Ishikawa (cell line): ENCODE results near the gene OR56A1.

Experiments
- CEBPB ChIP-seq: IDR thresholded peaks from 2 replicates; pipeline ENCODE4 v1.6.1; 2012
- CREB1 ChIP-seq: IDR thresholded peaks from 2 replicates; pipeline ENCODE4 v1.6.1; 2012; ENCODE audit warnings: low read depth
- EGR1 ChIP-seq: IDR thresholded peaks from 2 replicates; pipeline ENCODE4 v1.6.1; 2012
- EP300 ChIP-seq: IDR thresholded peaks from 2 replicates; pipeline ENCODE4 v1.6.1; 2012; ENCODE audit warnings: borderline replicate concordance
- FOXM1 ChIP-seq: IDR thresholded peaks from 2 replicates; pipeline ENCODE4 v1.6.1; 2012; ENCODE audit warnings: low read depth, borderline replicate concordance
- NFIC ChIP-seq: IDR thresholded peaks from 2 replicates; pipeline ENCODE4 v1.6.1; 2012
- RAD21 ChIP-seq: IDR thresholded peaks from 2 replicates; pipeline ENCODE4 v1.6.1; 2012; ENCODE audit warnings: low read depth
- TAF1 ChIP-seq: IDR thresholded peaks from 2 replicates; pipeline ENCODE4 v1.6.1; 2012; ENCODE audit warnings: low read depth, mild to moderate bottlenecking
- TCF12 ChIP-seq: IDR thresholded peaks from 2 replicates; pipeline ENCODE4 v1.6.1; 2012; ENCODE audit warnings: low read depth
- TEAD4 ChIP-seq: IDR thresholded peaks from 2 replicates; pipeline ENCODE4 v1.6.1; 2012
- YY1 ChIP-seq: IDR thresholded peaks from 2 replicates; pipeline ENCODE4 v1.6.1; 2012; ENCODE audit warnings: low read depth
- ZBTB7A ChIP-seq: IDR thresholded peaks from 2 replicates; pipeline ENCODE4 v1.6.1; 2012; ENCODE audit warnings: low read depth
- TF ChIP-seq, protein P1 (sequence below): IDR thresholded peaks from 2 replicates; pipeline ENCODE4 v1.6.1; 2012; ENCODE audit warnings: low read depth, mild to moderate bottlenecking
- TF ChIP-seq, protein P2 (sequence below): IDR thresholded peaks from 2 replicates; pipeline ENCODE4 v1.6.1; 2012
- TF ChIP-seq, protein P3 (sequence below): IDR thresholded peaks from 2 replicates; pipeline ENCODE4 v1.6.1; 2012

Gene OR56A1

DNA sequence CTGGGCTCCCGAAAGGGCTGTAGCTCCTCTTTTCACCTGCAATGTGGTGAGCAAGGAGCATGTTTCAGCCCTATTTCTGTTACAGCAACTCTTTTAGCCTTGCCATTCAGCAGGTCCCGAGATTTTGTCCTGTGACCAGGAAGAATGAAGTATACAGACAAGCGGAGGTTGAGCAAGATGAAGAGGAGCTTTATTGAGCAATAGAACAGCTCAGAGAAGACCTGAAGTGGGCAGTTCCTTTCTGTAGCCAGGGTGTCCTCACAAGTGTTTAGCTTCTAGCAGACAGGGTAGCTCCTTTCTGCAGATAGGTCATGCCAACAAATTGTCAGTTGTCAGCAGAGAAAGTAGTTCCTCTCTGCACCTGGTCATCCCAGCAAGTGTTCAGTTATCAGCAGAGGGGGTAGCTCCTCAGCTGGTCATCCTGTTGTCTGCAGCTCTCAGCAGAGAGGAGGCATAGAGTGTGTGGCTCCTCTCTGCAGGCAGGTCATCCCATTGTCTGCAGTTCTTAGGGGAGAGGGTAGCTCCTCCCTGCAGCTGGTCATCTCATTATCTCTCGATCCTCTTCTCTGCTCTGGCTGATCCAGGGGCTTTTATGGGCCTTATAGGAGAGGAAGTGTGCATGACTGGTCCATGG lies 18.4 kb downstream of the OR56A1 start:
- TF ChIP-seq EGR1 (no peak), CREB1 (no peak), EP300 (no peak), YY1 (no peak), CEBPB (no peak), ZBTB7A (no peak), TAF1 (no peak), TEAD4 (no peak), TCF12 (no peak), RAD21 (no peak), FOXM1 (no peak), NFIC (no peak)
- TF ChIP-seq, protein P1, sequence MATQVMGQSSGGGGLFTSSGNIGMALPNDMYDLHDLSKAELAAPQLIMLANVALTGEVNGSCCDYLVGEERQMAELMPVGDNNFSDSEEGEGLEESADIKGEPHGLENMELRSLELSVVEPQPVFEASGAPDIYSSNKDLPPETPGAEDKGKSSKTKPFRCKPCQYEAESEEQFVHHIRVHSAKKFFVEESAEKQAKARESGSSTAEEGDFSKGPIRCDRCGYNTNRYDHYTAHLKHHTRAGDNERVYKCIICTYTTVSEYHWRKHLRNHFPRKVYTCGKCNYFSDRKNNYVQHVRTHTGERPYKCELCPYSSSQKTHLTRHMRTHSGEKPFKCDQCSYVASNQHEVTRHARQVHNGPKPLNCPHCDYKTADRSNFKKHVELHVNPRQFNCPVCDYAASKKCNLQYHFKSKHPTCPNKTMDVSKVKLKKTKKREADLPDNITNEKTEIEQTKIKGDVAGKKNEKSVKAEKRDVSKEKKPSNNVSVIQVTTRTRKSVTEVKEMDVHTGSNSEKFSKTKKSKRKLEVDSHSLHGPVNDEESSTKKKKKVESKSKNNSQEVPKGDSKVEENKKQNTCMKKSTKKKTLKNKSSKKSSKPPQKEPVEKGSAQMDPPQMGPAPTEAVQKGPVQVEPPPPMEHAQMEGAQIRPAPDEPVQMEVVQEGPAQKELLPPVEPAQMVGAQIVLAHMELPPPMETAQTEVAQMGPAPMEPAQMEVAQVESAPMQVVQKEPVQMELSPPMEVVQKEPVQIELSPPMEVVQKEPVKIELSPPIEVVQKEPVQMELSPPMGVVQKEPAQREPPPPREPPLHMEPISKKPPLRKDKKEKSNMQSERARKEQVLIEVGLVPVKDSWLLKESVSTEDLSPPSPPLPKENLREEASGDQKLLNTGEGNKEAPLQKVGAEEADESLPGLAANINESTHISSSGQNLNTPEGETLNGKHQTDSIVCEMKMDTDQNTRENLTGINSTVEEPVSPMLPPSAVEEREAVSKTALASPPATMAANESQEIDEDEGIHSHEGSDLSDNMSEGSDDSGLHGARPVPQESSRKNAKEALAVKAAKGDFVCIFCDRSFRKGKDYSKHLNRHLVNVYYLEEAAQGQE: no peak
- TF ChIP-seq, protein P2, sequence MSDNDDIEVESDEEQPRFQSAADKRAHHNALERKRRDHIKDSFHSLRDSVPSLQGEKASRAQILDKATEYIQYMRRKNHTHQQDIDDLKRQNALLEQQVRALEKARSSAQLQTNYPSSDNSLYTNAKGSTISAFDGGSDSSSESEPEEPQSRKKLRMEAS: no peak
- TF ChIP-seq, protein P3, sequence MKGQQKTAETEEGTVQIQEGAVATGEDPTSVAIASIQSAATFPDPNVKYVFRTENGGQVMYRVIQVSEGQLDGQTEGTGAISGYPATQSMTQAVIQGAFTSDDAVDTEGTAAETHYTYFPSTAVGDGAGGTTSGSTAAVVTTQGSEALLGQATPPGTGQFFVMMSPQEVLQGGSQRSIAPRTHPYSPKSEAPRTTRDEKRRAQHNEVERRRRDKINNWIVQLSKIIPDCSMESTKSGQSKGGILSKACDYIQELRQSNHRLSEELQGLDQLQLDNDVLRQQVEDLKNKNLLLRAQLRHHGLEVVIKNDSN: no peak

DNA sequence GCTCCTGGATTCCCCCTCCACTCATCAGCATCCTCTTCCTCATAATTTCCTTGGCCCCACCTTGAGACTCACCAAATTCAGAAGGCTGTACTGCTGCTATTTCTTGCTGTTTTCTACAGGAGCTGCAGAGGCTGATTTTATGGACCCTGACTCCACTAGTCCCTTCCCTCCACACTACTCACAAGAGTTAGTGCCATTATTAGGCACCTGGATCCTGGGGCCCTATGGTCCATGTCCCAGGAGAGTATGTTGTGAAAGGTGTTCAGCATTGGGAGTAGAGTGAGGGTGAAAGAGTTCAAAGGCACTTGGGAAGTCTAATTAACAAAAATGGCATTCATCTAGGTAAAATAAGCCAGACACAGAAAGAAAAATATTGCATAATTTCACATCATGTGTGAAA lies 23.7 kb downstream of the OR56A1 start, which contains the start of gene OR56A4:
Gene OR56A4 (minus strand): TSS at position 101 of the 400 bp plus-strand sequence. CDS start 3,954 bp downstream, outside the sequence.
- TF ChIP-seq CREB1 (no peak), EP300 (no peak), TEAD4 (no peak), YY1 (no peak), RAD21 (no peak), ZBTB7A (no peak), TCF12 (no peak), EGR1 (no peak), CEBPB (no peak), NFIC (no peak), FOXM1 (no peak), TAF1 (no peak)
- TF ChIP-seq, protein P2: no peak
- TF ChIP-seq, protein P3: no peak
- TF ChIP-seq, protein P1: no peak

DNA sequence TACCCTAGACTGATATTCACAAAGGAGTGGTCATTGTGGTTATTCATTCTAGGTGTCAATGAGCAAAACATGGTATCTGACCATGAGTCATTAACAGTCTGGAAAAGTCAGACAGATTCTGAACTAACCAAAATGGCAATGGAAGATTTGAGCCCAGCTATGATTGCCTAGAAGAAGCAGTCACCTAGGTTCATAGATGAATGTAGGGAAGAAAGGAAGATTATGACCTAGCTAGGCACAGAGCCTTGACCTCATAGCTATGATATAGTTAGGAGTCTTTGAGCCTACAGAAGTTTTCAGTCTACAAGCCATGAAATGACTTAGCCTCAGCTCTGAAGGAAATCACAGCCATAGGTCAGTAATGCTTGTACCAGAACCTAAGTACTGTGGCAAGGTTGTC lies 24.2 kb downstream of the OR56A1 start:
- TF ChIP-seq TAF1 (no peak), CREB1 (no peak), CEBPB (no peak), ZBTB7A (no peak), FOXM1 (no peak), TCF12 (no peak), EGR1 (no peak)
- TF ChIP-seq, protein P2: no peak

DNA sequence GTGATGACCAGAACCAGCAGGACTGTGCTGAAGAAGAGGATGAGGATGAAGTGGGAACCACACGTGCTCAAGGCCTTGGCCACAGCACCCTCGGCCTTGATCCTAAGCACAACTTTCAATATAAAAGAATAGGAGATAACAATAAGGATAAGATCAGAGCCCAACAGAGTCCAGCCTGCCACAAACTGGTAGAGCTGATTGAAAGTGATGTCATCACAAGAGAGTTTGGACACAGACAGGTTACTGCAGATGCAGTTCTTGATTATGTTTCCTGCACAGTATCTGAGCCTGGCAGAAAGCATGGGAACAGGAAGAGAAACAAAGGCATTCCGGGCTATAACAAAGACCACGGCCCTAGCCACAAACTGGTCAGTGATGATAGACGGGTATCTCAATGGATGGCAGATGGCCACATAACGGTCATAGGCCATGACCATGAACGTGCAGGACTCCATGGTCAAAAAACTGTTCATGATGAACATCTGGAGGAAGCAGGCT lies 28.3 kb downstream of the OR56A1 start:
- TF ChIP-seq RAD21: no peak
- TF ChIP-seq EGR1: no peak
- TF ChIP-seq NFIC: no peak
- TF ChIP-seq, protein P3: no peak
- no peak for TF ChIP-seq ZBTB7A
- no peak for TF ChIP-seq CREB1
- TF ChIP-seq YY1: no peak
- TF ChIP-seq, protein P1: no peak
